ENCODE data around the gene KCNH1.

Gene KCNH1

GRCh38 chr1:210698661-210699060, 435.3 kb downstream of the KCNH1 start:
- H3K36me3 ChIP-seq (ENCODE audit: control insufficient read depth, insufficient read depth, low read length) = no peaks in the 10 kb centered on the region
- H3K9me3 ChIP-seq (ENCODE audit: control insufficient read depth, low read length) = no peaks in the 10 kb centered on the region
- H3K4me1 ChIP-seq (ENCODE audit: control insufficient read depth, insufficient read depth, low read length) = peaks cover 2% of the 10 kb centered on the region
- H3K4me3 ChIP-seq (ENCODE audit: insufficient read depth, low read depth, low read length) = no peak overlapping the region
- WGBS, 2 experiments = 93 to 95% methylated on average over 5 of the region's 5 CpGs
- no peaks in the 10 kb centered on the region for H3K27me3 ChIP-seq (ENCODE audit: control insufficient read depth, insufficient read depth, low read length, poor library complexity, severe bottlenecking)
- H3K27ac ChIP-seq (ENCODE audit: insufficient read depth, low read depth, low read length, poor library complexity, severe bottlenecking) = no peak overlapping the region

- Histone ChIP-seq H3K36me3 (ENCODE audit: control insufficient read depth, insufficient read depth, low read length) (no peaks in the 10 kb centered on the region), H3K4me1 (ENCODE audit: control insufficient read depth, insufficient read depth, low read length) (peaks cover 2% of the 10 kb centered on the region), H3K4me3 (ENCODE audit: insufficient read depth, low read depth, low read length) (no peak overlapping the region), H3K27ac (ENCODE audit: insufficient read depth, low read depth, low read length, poor library complexity, severe bottlenecking) (no peak overlapping the region), H3K27me3 (ENCODE audit: control insufficient read depth, insufficient read depth, low read length, poor library complexity, severe bottlenecking) (no peaks in the 10 kb centered on the region), H3K9me3 (ENCODE audit: control insufficient read depth, low read length) (no peaks in the 10 kb centered on the region)
- WGBS, 2 experiments = 56 to 61% methylated on average over 3 of the region's 3 CpGs
Observed at GRCh38 chr1:210697185-210697584, 436.8 kb downstream of the KCNH1 start.

- 89 to 94% methylated on average over 1 of the region's 1 CpG for WGBS, 2 experiments
- H3K27me3 ChIP-seq (ENCODE audit: control insufficient read depth, insufficient read depth, low read length, poor library complexity, severe bottlenecking) = no peaks in the 10 kb centered on the region
- no peaks in the 10 kb centered on the region for H3K36me3 ChIP-seq (ENCODE audit: control insufficient read depth, insufficient read depth, low read length)
- H3K9me3 ChIP-seq (ENCODE audit: control insufficient read depth, low read length) = no peaks in the 10 kb centered on the region
- no peak overlapping the region for H3K4me3 ChIP-seq (ENCODE audit: insufficient read depth, low read depth, low read length)
- no peak overlapping the region for H3K27ac ChIP-seq (ENCODE audit: insufficient read depth, low read depth, low read length, poor library complexity, severe bottlenecking)
- H3K4me1 ChIP-seq (ENCODE audit: control insufficient read depth, insufficient read depth, low read length) = peaks cover 2% of the 10 kb centered on the region
Observed at GRCh38 chr1:210696709-210697108, 437.2 kb downstream of the KCNH1 start.

DNA sequence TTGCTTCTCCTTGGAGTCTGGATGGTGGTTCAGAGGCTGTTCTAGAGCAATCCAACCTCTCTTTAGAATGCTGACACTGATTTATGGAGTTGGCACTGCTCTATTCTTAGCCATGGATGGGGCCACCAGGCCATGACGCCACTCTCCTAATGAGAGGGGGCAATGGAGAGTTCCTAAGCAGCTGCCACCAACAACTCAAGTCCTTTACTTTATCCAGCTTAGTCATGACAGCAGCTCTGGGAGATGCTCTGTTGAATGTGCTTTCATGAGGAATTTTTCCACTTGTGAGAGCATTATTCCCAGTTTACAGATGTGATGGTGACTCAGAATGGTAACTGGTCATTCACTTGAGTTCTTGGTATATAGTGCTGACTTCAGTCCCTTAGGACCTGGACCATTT, 438.9 kb downstream of the KCNH1 start:
- WGBS, 2 experiments = 92 to 100% methylated on average over 1 of the region's 1 CpG

GRCh38 chr1:210692796-210693195, 441.2 kb downstream of the KCNH1 start:
- Histone ChIP-seq H3K27me3 (ENCODE audit: control insufficient read depth, insufficient read depth, low read length, poor library complexity, severe bottlenecking) (no peaks in the 10 kb centered on the region), H3K4me3 (ENCODE audit: insufficient read depth, low read depth, low read length) (no peak overlapping the region), H3K36me3 (ENCODE audit: control insufficient read depth, insufficient read depth, low read length) (no peaks in the 10 kb centered on the region), H3K4me1 (ENCODE audit: control insufficient read depth, insufficient read depth, low read length) (peaks cover 2% of the 10 kb centered on the region), H3K9me3 (ENCODE audit: control insufficient read depth, low read length) (no peaks in the 10 kb centered on the region), H3K27ac (ENCODE audit: insufficient read depth, low read depth, low read length, poor library complexity, severe bottlenecking) (no peak overlapping the region)
- 94 to 97% methylated on average over 7 of the region's 7 CpGs for WGBS, 2 experiments

More for the DNA sequence above, 438.9 kb downstream of the KCNH1 start:
- Histone ChIP-seq H3K36me3 (ENCODE audit: control insufficient read depth, insufficient read depth, low read length) (no peaks in the 10 kb centered on the region), H3K4me1 (ENCODE audit: control insufficient read depth, insufficient read depth, low read length) (peaks cover 2% of the 10 kb centered on the region), H3K9me3 (ENCODE audit: control insufficient read depth, low read length) (no peaks in the 10 kb centered on the region), H3K27me3 (ENCODE audit: control insufficient read depth, insufficient read depth, low read length, poor library complexity, severe bottlenecking) (no peaks in the 10 kb centered on the region), H3K27ac (ENCODE audit: insufficient read depth, low read depth, low read length, poor library complexity, severe bottlenecking) (no peak overlapping the region), H3K4me3 (ENCODE audit: insufficient read depth, low read depth, low read length) (no peak overlapping the region)

DNA sequence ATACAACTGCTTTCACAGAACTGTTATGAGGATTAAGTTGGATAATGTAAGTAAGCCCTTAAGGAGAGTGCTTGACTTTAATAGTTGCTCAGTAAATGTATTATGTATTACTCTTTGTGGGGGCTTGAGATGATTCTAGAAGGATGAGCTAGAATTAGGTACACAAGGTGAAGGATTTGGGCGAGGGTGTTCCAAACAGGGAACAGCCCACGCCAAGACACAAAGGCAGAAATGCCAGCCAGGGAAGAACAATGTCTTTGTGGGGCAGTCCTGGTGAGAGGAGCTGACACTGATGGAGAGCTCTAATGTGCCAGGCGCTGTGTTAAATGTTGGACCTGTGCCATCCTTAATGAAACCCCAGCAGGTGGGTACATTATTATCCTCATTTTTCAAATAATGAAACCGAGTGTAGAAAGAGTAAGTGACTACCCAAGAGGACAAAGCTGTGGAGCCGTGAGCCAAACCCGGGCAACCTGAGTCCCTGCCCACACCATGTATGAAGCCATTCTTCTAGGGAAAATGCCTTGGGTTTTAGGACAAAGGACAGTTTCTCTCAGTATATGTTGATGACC, 442.8 kb downstream of the KCNH1 start:
- Histone ChIP-seq H3K4me1 (ENCODE audit: control insufficient read depth, insufficient read depth, low read length) (peaks cover 2% of the 10 kb centered on the region), H3K4me3 (ENCODE audit: insufficient read depth, low read depth, low read length) (no peak overlapping the region), H3K27me3 (ENCODE audit: control insufficient read depth, insufficient read depth, low read length, poor library complexity, severe bottlenecking) (no peaks in the 10 kb centered on the region), H3K9me3 (ENCODE audit: control insufficient read depth, low read length) (no peaks in the 10 kb centered on the region), H3K27ac (ENCODE audit: insufficient read depth, low read depth, low read length, poor library complexity, severe bottlenecking) (no peak overlapping the region), H3K36me3 (ENCODE audit: control insufficient read depth, insufficient read depth, low read length) (no peaks in the 10 kb centered on the region)
- 89 to 95% methylated on average over 6 of the region's 6 CpGs for WGBS, 2 experiments

GRCh38 chr1:210690236-210690635, 443.7 kb downstream of the KCNH1 start:
- Histone ChIP-seq H3K4me1 (ENCODE audit: control insufficient read depth, insufficient read depth, low read length) (peaks cover 2% of the 10 kb centered on the region), H3K27me3 (ENCODE audit: control insufficient read depth, insufficient read depth, low read length, poor library complexity, severe bottlenecking) (no peaks in the 10 kb centered on the region), H3K36me3 (ENCODE audit: control insufficient read depth, insufficient read depth, low read length) (no peaks in the 10 kb centered on the region), H3K9me3 (ENCODE audit: control insufficient read depth, low read length) (no peaks in the 10 kb centered on the region), H3K27ac (ENCODE audit: insufficient read depth, low read depth, low read length, poor library complexity, severe bottlenecking) (no peak overlapping the region), H3K4me3 (ENCODE audit: insufficient read depth, low read depth, low read length) (no peak overlapping the region)
- WGBS, 2 experiments = 96 to 97% methylated on average over 5 of the region's 5 CpGs

DNA sequence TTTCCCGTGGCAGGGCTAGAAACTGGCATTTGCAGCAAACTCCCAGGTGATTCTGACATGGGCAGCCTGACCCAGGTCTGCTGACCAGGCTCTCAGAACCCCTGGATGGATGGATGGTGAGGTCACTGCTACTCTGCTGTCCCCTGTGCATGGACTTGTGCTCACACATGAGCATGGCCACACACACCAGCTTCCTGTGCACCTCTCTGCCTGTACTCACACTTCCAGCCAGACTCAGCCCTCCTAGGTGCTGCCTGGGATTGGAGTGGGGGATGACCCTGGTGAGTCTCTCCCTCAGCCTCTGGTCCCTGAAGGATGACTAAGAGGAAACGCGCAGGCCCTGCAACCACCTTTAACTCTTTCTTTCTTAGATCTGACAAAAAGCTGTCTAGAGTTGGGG, 444.1 kb downstream of the KCNH1 start:
- no peak overlapping the region for H3K27ac ChIP-seq (ENCODE audit: insufficient read depth, low read depth, low read length, poor library complexity, severe bottlenecking)
- no peaks in the 10 kb centered on the region for H3K36me3 ChIP-seq (ENCODE audit: control insufficient read depth, insufficient read depth, low read length)
- no peaks in the 10 kb centered on the region for H3K9me3 ChIP-seq (ENCODE audit: control insufficient read depth, low read length)
- H3K27me3 ChIP-seq (ENCODE audit: control insufficient read depth, insufficient read depth, low read length, poor library complexity, severe bottlenecking) = no peaks in the 10 kb centered on the region
- WGBS, 2 experiments = 95 to 96% methylated on average over 3 of the region's 3 CpGs
- peaks cover 2% of the 10 kb centered on the region for H3K4me1 ChIP-seq (ENCODE audit: control insufficient read depth, insufficient read depth, low read length)
- no peak overlapping the region for H3K4me3 ChIP-seq (ENCODE audit: insufficient read depth, low read depth, low read length)

GRCh38 chr1:210688512-210689234, 445.3 kb downstream of the KCNH1 start:
- H3K4me3 ChIP-seq (ENCODE audit: insufficient read depth, low read depth, low read length) = no peak overlapping the region
- H3K36me3 ChIP-seq (ENCODE audit: control insufficient read depth, insufficient read depth, low read length) = no peaks in the 10 kb centered on the region
- H3K9me3 ChIP-seq (ENCODE audit: control insufficient read depth, low read length) = no peaks in the 10 kb centered on the region
- H3K4me1 ChIP-seq (ENCODE audit: control insufficient read depth, insufficient read depth, low read length) = no peaks in the 10 kb centered on the region
- no peak overlapping the region for H3K27ac ChIP-seq (ENCODE audit: insufficient read depth, low read depth, low read length, poor library complexity, severe bottlenecking)
- WGBS, 2 experiments = 86 to 96% methylated on average over 1 of the region's 1 CpG
- no peaks in the 10 kb centered on the region for H3K27me3 ChIP-seq (ENCODE audit: control insufficient read depth, insufficient read depth, low read length, poor library complexity, severe bottlenecking)

DNA sequence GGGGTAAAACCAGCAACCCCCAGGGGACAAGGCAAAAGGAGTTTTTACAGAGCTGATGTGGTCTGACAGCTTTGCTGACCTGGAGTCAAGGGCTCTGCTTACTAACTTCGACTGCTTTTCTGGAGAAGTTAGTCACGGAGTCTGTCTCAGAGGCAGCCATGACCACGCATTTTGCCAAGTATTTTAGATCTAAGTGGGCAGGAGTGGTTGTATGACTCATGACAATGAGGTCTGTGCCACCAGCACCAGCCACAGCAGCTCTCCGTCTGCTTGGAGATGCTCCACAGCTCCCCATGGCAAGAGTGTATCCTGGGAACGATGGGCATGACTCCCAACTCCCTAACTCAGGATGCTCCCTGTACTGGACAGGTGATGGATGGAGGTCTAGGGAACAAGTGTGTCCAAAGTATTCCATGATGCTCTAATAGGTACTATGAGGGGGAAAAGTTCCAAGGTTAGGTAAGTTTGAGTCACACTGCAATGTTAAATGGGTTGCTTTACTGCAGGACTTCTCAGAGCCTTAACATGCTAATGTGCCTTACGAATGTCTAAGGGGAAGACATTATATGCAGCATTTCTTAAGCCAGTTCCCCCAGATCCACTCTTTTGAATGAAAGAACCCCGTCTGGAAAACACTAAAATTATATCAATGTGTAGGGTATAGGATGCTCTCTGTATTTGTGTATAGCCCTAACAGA, 446.2 kb downstream of the KCNH1 start:
- Histone ChIP-seq H3K4me1 (ENCODE audit: control insufficient read depth, insufficient read depth, low read length) (no peaks in the 10 kb centered on the region), H3K4me3 (ENCODE audit: insufficient read depth, low read depth, low read length) (no peak overlapping the region), H3K36me3 (ENCODE audit: control insufficient read depth, insufficient read depth, low read length) (no peaks in the 10 kb centered on the region), H3K9me3 (ENCODE audit: control insufficient read depth, low read length) (no peaks in the 10 kb centered on the region), H3K27me3 (ENCODE audit: control insufficient read depth, insufficient read depth, low read length, poor library complexity, severe bottlenecking) (no peaks in the 10 kb centered on the region), H3K27ac (ENCODE audit: insufficient read depth, low read depth, low read length, poor library complexity, severe bottlenecking) (no peak overlapping the region)
- 91 to 93% methylated on average over 6 to 7 of the region's 7 CpGs for WGBS, 2 experiments

Measured in ectodermal cell (in vitro differentiated cells).